Activated CD4-positive, alpha-beta T cell treated with anti-CD3 and anti-CD28 coated beads, Interleukin-2, amount 50 U/mL, for 24 hours (primary cell): Measurements from ENCODE around the gene ASB3.

Experiments
- DNase-seq, 2 donors: peaks; one replicate each; pipeline ENCODE4 v3.0.0-alpha.2; 2020; ENCODE audit warnings: low read depth in 1 of 2, low spot score in 1 of 2

Gene ASB3

DNA sequence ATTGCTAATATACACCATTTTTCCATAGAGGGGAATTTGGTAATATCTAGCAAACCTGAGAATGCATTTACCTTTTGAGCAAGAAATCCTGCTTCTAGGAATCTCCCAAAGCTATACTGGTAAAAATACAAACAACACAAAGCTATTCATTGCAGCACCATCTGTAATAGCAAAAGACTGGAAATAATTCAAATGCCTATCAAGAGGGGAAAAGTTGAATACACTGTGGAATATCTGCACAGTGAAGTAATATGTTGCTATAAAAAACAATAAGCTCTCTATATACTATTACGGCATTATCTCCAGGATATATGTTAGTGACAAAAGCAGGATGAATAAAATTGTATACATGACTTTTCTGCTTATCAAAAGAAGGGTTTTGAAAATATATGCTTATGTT, 131.5 kb downstream of the ASB3 start:
- DNase-seq, result no peak

GRCh38 chr2:53654396-53654795, 132.4 kb downstream of the ASB3 start:
- no peak for DNase-seq

- no peak for DNase-seq
These were observed 134.6 kb downstream of the ASB3 start for GRCh38 chr2:53652131-53652530.

DNA sequence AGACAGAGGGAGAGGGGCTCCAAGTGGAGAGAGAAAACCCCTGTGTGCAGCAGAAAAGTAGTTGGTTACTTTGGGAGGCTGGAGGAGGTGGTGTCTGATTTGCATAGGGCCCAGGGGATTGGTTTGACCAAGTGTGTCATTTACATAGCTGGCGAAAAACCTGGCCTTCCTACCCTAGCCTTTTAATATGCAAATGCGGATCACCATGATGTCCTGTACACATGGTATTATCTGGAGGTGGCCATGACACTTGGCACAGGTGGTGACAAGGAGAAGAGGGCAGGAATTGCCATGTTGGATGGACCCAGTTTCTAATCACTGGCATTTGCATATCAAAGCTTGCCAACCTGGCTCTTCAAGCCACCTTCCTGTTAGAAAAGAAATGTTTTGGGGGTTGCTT, 140.0 kb downstream of the ASB3 start:
- no peak for DNase-seq

DNA sequence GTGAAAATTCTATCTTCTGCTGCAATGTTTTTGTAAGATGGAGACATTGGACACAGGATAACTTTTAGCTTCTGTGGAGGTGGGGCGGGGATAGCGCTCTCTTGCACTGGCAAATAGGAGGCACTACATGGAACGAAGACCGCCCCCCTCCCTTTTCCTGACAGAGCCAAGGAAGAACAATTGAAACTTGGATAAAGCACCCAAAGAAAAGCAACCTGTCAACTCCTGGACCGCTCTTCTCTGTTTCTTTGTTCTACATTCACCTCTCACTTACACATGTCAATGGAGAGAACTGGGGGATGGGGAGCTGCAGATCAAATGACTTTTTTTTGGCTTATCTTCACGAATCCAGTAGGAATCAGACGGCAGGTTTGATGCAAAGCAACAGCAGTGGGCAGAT, 145.5 kb downstream of the ASB3 start:
- no peak for DNase-seq

DNA sequence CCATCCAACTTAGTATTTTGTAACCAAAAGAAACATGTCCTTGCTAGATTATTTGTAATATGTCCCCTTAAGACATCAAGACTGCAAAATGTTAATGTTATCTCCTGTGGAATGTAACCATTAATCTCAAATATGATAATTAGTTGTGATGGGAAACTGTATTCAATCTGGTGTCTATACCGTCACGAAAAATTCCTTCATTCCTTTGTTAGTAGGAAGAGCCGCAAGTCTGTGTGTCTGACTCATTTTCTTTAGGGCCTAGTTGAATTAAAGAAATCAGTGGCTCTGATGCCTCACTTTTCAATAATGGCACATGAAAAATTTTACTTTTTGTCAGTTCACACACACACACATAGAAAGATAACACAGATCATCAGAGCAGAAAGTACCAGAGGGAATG, 146.3 kb downstream of the ASB3 start:
- DNase-seq, result no peak

GRCh38 chr2:53636596-53636995, 150.2 kb downstream of the ASB3 start:
- no peak for DNase-seq

DNA sequence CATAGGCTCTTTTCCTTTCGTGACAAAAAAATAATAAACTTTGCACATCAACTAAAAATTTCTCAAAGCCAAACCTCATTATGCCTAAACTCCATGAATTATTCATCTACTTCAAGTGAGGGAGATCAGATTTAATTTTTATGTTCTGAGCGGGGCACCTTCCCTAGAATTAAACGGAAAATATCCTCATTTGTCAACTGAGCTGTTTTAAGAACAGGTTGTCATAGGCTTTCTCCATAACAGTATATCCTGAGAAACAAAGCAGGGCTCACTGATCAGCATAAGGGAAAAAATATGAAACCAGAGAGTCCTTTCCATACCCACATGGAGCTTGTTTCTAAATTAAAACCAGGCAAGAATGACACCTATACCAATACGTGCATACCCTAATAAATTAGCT, 150.6 kb downstream of the ASB3 start:
- no peak for DNase-seq

- DNase-seq, result no peak
These were observed 151.1 kb downstream of the ASB3 start for GRCh38 chr2:53635694-53636093.

DNA sequence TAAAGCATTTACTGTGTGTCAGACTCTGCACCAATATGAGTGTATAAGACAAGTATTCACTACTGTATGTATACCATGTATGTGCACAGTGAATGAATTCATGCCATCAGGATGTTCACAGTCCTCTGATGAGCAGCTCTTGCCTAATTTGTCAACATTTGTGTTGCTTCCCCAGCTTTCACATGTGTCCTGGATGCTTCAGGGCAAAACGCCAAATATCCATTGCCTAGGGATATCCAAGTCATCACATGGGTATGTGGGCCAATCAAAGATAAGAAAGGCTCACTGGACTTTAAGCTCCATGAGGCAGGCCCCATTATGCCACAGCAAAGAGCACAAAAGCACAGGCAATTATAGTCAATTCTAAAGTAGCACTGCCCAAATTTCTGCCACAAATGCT, 153.3 kb downstream of the ASB3 start:
- no peak for DNase-seq

- no peak for DNase-seq
These were observed 154.0 kb downstream of the ASB3 start for GRCh38 chr2:53632714-53633113.

GRCh38 chr2:53632126-53632460, 154.7 kb downstream of the ASB3 start:
- no peak for DNase-seq

- DNase-seq, result no peak
These were observed 155.2 kb downstream of the ASB3 start for GRCh38 chr2:53631313-53632125.

DNA sequence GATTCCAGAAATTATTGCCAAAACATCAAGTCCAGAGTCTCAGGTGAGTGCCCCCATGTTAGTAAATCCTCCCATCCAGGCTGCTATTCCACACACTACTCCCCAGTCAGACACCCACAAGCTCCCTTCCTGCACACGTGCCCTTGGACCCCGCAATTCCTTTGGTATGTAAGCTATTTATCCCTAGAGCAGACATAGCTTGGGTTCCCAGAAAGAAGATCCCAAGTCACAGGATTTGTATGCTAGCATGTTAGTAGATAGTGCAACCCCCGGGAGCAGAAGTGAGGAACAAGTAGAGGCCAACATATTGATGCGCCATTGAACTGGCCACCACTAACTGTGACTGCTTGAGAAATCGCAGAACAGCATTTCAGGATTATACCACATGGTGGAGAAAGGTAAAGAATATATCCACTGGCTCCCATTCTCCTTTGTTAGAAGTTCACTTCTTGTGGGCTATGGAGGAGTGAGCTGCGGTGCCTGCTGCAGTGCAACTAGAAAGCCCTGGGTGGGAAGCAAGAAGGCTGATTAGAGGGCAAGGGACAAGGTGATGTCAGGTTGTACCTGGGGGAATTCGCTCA, 156.6 kb downstream of the ASB3 start:
- no peak for DNase-seq

DNA sequence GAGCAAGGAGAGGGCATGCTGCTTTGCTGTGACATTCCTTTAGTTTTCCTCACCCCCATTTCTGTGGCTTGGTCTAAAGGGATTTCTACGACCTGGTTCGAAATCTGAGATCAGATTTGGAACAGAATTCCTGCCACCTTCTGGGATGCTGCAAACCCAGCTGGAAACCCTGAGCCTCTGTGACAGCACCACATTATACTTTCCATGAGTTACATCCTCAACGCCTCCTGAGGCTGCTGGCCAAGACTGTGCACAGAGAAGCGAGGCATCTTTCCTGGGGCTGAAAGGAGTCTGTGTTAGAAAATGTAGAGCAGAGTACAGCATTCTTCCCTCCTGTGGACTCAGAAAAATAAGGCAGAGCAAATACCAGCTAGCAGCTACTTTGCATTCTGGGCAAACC, 157.3 kb downstream of the ASB3 start:
- DNase-seq, result no peak

DNA sequence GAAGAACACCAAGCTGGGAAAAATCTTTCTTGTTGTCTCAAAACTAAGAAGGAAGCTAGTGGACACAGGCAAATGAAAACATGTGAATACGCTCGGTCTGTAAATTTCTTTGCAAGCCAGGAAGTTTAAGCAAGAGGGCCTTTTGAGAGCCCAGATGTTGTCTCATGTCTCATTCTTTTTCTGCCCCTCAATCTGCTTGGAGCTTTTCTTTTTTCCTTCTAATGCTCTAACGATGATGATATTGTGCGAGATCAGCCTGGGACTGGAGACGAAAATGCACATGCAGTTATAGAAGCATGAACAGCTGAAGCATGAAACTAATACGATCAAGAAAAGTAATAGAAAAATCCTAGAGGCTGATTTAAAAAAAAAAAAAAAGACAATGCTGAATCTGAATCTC, 157.8 kb downstream of the ASB3 start:
- DNase-seq, result no peak

GRCh38 chr2:53622141-53622540, 164.6 kb downstream of the ASB3 start:
- DNase-seq, result no peak

- DNase-seq, result no peak
These were observed 165.8 kb downstream of the ASB3 start for GRCh38 chr2:53620981-53621380.
